ENCODE results near the gene PCYT1B.

DNA sequence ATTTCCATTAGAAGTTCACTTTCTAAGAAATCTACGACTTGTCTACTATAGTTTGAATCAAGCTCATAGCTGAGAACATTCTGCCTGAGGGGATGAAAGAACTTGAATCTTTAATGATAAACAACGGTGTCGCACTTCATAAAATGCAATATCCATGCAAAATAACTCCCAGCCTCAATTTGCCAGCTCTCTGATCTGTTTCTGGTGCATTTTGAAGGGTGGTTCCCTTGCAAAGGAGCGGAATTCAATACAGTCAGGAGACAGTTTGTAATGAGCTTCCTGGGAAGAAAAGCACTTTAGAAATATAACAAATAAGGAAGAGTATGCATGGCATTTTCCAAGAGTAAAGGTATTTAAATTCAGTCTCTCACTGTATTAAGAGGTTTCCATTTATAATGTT lies 80.0 kb downstream of the PCYT1B start:
- TF ChIP-seq TCF7 (CRISPR knock-in tag; IDR thresholded peaks at IDR 0.05; ENCODE audit: low read depth) (no peak), CREB1 (CRISPR knock-in tag; IDR thresholded peaks at IDR 0.05) (no peak), ZNF317 (CRISPR knock-in tag; IDR thresholded peaks at IDR 0.05; ENCODE audit: borderline replicate concordance, low read depth) (no peak), RELA (CRISPR knock-in tag; IDR thresholded peaks at IDR 0.05; ENCODE audit: borderline replicate concordance) (no peak), ZNF232 (CRISPR knock-in tag; IDR thresholded peaks at IDR 0.05) (no peak), FOXP1 (CRISPR knock-in tag; IDR thresholded peaks at IDR 0.05; ENCODE audit: borderline replicate concordance) (no peak)
- TF ChIP-seq, protein P1, sequence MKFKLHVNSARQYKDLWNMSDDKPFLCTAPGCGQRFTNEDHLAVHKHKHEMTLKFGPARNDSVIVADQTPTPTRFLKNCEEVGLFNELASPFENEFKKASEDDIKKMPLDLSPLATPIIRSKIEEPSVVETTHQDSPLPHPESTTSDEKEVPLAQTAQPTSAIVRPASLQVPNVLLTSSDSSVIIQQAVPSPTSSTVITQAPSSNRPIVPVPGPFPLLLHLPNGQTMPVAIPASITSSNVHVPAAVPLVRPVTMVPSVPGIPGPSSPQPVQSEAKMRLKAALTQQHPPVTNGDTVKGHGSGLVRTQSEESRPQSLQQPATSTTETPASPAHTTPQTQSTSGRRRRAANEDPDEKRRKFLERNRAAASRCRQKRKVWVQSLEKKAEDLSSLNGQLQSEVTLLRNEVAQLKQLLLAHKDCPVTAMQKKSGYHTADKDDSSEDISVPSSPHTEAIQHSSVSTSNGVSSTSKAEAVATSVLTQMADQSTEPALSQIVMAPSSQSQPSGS (CRISPR knock-in tag; IDR thresholded peaks at IDR 0.05; ENCODE audit: borderline replicate concordance, low read depth) = no peak
- TF ChIP-seq, protein P2, sequence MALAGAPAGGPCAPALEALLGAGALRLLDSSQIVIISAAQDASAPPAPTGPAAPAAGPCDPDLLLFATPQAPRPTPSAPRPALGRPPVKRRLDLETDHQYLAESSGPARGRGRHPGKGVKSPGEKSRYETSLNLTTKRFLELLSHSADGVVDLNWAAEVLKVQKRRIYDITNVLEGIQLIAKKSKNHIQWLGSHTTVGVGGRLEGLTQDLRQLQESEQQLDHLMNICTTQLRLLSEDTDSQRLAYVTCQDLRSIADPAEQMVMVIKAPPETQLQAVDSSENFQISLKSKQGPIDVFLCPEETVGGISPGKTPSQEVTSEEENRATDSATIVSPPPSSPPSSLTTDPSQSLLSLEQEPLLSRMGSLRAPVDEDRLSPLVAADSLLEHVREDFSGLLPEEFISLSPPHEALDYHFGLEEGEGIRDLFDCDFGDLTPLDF (CRISPR knock-in tag; IDR thresholded peaks at IDR 0.05) = no peak
- TF ChIP-seq, protein P3, sequence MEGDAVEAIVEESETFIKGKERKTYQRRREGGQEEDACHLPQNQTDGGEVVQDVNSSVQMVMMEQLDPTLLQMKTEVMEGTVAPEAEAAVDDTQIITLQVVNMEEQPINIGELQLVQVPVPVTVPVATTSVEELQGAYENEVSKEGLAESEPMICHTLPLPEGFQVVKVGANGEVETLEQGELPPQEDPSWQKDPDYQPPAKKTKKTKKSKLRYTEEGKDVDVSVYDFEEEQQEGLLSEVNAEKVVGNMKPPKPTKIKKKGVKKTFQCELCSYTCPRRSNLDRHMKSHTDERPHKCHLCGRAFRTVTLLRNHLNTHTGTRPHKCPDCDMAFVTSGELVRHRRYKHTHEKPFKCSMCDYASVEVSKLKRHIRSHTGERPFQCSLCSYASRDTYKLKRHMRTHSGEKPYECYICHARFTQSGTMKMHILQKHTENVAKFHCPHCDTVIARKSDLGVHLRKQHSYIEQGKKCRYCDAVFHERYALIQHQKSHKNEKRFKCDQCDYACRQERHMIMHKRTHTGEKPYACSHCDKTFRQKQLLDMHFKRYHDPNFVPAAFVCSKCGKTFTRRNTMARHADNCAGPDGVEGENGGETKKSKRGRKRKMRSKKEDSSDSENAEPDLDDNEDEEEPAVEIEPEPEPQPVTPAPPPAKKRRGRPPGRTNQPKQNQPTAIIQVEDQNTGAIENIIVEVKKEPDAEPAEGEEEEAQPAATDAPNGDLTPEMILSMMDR (IDR thresholded peaks at IDR 0.05) = no peak
- TF ChIP-seq, protein P4, sequence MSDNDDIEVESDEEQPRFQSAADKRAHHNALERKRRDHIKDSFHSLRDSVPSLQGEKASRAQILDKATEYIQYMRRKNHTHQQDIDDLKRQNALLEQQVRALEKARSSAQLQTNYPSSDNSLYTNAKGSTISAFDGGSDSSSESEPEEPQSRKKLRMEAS (CRISPR knock-in tag; IDR thresholded peaks at IDR 0.05) = no peak
- TF ChIP-seq, protein P5, sequence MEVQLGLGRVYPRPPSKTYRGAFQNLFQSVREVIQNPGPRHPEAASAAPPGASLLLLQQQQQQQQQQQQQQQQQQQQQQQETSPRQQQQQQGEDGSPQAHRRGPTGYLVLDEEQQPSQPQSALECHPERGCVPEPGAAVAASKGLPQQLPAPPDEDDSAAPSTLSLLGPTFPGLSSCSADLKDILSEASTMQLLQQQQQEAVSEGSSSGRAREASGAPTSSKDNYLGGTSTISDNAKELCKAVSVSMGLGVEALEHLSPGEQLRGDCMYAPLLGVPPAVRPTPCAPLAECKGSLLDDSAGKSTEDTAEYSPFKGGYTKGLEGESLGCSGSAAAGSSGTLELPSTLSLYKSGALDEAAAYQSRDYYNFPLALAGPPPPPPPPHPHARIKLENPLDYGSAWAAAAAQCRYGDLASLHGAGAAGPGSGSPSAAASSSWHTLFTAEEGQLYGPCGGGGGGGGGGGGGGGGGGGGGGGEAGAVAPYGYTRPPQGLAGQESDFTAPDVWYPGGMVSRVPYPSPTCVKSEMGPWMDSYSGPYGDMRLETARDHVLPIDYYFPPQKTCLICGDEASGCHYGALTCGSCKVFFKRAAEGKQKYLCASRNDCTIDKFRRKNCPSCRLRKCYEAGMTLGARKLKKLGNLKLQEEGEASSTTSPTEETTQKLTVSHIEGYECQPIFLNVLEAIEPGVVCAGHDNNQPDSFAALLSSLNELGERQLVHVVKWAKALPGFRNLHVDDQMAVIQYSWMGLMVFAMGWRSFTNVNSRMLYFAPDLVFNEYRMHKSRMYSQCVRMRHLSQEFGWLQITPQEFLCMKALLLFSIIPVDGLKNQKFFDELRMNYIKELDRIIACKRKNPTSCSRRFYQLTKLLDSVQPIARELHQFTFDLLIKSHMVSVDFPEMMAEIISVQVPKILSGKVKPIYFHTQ (CRISPR knock-in tag; IDR thresholded peaks at IDR 0.05) = no peak
- TF ChIP-seq, protein P6, sequence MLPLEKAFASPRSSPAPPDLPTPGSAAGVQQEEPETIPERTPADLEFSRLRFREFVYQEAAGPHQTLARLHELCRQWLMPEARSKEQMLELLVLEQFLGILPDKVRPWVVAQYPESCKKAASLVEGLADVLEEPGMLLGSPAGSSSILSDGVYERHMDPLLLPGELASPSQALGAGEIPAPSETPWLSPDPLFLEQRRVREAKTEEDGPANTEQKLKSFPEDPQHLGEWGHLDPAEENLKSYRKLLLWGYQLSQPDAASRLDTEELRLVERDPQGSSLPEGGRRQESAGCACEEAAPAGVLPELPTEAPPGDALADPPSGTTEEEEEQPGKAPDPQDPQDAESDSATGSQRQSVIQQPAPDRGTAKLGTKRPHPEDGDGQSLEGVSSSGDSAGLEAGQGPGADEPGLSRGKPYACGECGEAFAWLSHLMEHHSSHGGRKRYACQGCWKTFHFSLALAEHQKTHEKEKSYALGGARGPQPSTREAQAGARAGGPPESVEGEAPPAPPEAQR (CRISPR knock-in tag; IDR thresholded peaks at IDR 0.05) = no peak

All from WTC11 (cell line).